NCI-H187 treated with DMSO at 0.1 percent for 48 hours (cell line): Measurements from ENCODE around the gene GJC2.

ENCODE experiments used
- DNase-seq: peaks from one replicate; lab custom pipeline; 2025; lab: John Stamatoyannopoulos, UW

GJC2 gene

GRCh38 chr1:228145463-228146416, 4.0 kb upstream of the GJC2 start:
- DNase-seq = no peak

GRCh38 chr1:228146417-228147150, 3.1 kb upstream of the GJC2 start:
- no peak for DNase-seq

- no peak for DNase-seq
Measured at GRCh38 chr1:228147151-228147693, 2.5 kb upstream of the GJC2 start.

- no peak for DNase-seq
Measured at GRCh38 chr1:228147768-228148167, 2.0 kb upstream of the GJC2 start.

GRCh38 chr1:228148196-228148861, 1.4 kb upstream of the GJC2 start:
- no peak for DNase-seq

GRCh38 chr1:228148935-228149405, 760 bp upstream of the GJC2 start:
- DNase-seq = no peak

- DNase-seq = no peak
Measured at GRCh38 chr1:228150120-228150460, 360 bp downstream of the GJC2 start.

- no peak for DNase-seq
Measured at GRCh38 chr1:228150461-228151179, 890 bp downstream of the GJC2 start.

GRCh38 chr1:228151180-228151925, 1.6 kb downstream of the GJC2 start:
- DNase-seq = no peak

GRCh38 chr1:228152097-228152917, 2.6 kb downstream of the GJC2 start:
- DNase-seq = no peak

- no peak for DNase-seq
Measured at GRCh38 chr1:228152918-228153258, 3.2 kb downstream of the GJC2 start.

GRCh38 chr1:228154021-228154669, 4.4 kb downstream of the GJC2 start:
- DNase-seq = no peak

- DNase-seq = no peak
Measured at GRCh38 chr1:228154670-228155571, 5.2 kb downstream of the GJC2 start.

GRCh38 chr1:228155596-228156514, 6.1 kb downstream of the GJC2 start:
- DNase-seq = no peak

- no peak for DNase-seq
Measured at GRCh38 chr1:228156515-228156881, 6.8 kb downstream of the GJC2 start.

- no peak for DNase-seq
Measured at GRCh38 chr1:228156941-228157728, 7.4 kb downstream of the GJC2 start.

GRCh38 chr1:228157729-228158126, 8.0 kb downstream of the GJC2 start:
- DNase-seq = no peak
